HG02588 (cell line): Measurements from ENCODE around the gene HS1BP3.

Experiments used
- ATAC-seq: cut with Tn5 transposase; IDR thresholded peaks from one replicate; pipeline ENCODE4 v1.9.1; 2021; ENCODE audit warnings: mild to moderate bottlenecking, moderate library complexity; ENCODE audit not compliant: unreplicated experiment

HS1BP3 gene

DNA sequence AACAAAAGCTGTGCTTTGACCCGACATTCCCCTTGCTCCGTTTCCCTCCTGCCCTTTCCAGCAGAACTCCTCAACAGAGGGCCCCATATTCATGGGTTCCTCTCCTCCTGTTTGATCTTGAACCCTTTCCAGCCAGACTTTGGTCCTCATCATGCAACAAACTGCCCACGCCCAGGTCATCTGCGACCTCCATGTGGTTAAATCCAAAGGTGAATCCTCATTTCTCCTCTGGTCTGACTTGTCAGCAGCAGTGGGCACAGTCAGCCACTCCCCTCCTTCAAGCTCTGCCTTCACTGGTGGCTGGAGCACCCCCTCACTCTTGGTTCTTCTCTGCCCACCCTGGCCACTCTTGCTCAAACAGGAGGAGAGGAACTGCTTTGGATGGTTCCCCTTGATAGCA is 2.7 kb downstream of the HS1BP3 start:
- ATAC-seq: no peak

DNA sequence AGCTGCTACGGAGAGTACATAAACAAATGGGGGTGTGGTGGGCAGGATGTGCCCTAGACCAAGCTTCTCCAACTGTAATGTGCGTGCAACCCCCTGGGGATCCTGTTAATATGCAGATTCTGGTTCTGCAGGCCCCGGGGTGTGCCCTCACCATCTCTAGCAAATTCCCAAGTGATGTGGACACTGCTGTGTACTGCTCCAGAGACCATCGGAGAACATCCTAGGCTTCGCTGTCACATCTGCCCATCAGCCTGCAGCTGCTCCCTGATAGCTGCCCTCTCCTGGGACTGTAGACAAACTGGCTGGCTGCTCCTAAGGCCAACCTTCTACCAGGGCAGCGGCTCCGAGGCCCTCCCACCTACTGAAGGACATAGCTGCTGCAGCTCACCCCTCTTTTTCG is 3.2 kb downstream of the HS1BP3 start:
- ATAC-seq: no peak

DNA sequence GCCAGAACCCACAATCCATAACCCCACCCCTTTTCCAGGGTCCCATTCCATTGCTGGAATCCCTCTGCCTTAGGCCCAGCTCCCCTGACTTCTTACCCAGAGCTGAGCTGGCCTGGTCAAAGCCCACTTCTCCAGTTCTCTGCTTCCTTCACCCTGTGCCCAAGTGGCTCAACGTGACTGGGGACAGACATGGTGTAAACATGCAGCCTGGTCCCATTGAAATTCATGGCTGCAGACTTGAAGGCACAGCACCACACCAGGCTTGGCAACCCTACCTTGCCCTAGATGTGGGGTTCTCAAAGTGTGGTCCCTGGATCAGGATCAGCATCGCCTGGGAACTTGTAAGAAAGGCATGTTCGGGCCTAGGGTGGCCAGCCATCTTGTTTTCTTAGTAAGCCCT is 3.7 kb downstream of the HS1BP3 start:
- ATAC-seq: no peak

DNA sequence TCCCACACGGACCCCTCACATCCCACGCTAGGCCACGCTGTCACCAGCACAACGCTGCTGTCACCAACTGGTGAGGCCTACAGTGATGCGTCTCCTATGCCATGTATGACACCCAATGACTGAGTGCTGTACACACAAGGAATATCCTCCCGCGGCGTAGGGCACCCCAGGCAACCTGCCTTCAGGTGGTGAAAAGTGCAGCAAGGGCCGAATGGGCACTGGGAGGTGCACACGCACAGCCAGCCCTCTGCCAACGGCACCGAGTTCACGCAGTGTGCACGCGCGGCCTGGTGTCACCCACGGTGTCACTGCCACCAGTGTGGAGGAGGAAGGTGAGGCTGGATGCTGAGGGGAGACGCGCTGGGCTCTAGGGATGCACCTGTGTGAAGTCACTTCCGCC is 4.5 kb downstream of the HS1BP3 start:
- ATAC-seq: no peak

DNA sequence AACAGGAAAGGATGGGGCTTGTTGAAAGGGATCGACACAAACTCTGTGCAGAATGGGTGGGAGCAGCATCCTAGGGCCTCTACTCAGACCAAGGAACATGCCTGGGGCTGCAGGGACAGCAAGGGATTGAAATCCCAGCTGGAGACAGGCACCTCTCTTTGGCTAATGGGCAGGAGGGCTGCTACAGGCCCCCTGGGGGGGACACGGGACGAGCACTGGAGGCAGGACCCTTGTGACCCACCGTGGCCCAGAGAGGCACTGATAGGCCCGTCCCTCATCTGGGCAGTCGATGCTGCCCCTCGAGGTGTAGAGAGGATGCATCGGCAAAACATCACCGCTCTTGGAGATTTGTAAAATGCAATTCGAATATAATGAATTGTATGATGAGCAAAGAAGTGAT is 5.1 kb downstream of the HS1BP3 start:
- ATAC-seq: no peak

DNA sequence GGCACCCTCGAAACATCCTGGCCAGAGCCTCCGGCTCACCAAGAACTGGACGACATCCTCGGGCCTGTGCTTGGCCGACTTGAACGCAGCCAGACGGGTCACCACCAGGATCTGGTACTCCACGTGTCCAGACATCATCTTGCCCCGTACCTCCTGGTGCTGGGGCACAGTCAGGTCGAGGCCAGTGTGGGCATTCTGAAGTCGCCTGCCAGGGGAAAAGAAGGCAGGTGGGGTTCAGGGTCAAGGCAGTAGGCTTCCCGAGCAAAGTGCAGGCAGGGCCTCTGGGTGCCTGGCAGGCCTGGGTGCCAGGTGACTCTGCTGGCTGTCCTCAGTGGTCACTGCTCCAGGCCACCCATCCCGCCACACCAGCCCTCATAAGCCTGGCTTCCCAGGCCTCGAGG is 5.6 kb downstream of the HS1BP3 start:
- no peak for ATAC-seq

DNA sequence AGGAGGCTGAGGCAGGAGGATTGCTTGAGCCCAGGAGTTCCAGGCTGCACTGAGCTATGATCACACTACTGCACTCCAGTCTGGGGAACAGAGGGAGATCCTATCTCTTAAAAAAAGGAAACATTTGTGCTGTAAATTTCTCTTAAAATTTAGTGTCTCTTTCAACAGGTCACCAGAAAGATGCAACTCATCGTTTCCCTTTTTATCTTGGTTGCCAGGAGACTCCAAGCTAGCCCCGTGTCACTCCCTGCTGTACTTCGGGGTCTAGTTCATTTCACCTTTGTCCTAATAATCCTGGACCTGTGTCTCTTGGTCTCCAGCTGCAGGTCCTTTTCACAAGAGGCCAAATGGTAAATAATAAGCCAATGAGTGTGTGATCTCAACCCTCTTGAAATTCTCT is 7.1 kb downstream of the HS1BP3 start:
- no peak for ATAC-seq

DNA sequence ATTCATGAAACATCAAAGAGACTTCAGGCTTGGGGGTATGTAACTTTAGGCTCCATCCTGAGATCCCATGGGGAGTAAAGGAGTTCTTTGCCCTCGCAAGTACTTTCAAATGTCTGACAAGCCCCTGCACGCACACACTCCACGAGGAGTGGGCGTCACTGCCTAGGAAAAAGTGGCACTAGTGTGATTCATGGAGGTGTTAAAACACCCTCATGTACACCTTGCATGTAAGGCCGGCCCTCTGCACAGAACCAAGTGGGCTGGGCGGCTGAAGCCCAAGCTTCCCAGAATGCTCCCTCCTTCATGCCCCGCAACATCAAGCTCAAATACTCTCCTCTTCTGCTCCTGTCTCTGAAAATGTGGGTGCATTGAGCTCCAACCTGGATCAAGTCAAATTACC is 7.8 kb downstream of the HS1BP3 start:
- no peak for ATAC-seq

DNA sequence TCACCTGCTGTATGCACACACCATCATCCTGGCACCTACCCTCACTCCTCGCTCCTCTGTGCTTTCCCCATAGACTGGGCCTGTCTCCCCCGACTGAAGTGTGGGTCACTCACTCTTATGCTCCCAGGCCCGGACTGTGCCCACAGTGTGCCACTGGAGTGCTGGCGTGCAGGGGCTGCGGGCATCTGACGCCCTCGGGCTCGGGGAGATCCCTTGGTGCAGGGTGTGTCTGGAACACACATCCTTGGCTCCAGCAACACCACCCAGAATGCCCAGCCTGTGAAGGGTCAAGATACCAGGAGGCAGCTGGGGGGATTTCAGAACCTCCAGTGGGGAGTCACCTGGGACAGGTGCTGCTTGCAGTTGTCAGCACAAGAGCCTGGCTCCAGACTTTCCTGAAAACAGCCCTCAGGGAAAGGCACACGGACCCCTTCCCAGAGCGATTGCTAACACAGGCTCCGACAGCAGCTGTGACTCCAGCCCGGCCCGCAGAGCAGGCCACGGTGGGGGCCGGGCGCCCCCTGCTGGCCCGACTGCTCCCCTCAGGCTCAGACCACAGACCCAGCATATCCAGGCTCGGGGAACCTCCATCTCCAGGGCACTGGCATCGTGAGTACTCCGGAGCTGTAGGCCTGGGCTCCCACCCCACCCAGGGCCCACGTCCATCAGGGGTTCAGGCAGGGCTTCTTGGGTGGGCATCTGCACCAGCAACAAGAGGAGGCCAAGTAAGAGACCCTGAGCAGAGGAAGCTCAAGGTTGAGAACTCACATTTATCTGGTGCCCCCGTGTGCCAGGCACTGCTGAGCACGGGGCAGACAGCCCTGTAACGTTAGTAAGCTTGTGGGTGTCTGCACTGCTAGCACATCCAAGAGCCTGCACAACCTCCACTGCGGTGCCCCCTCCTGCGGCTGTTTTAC is 8.6 kb downstream of the HS1BP3 start:
- peak; percentile 95 for ATAC-seq

DNA sequence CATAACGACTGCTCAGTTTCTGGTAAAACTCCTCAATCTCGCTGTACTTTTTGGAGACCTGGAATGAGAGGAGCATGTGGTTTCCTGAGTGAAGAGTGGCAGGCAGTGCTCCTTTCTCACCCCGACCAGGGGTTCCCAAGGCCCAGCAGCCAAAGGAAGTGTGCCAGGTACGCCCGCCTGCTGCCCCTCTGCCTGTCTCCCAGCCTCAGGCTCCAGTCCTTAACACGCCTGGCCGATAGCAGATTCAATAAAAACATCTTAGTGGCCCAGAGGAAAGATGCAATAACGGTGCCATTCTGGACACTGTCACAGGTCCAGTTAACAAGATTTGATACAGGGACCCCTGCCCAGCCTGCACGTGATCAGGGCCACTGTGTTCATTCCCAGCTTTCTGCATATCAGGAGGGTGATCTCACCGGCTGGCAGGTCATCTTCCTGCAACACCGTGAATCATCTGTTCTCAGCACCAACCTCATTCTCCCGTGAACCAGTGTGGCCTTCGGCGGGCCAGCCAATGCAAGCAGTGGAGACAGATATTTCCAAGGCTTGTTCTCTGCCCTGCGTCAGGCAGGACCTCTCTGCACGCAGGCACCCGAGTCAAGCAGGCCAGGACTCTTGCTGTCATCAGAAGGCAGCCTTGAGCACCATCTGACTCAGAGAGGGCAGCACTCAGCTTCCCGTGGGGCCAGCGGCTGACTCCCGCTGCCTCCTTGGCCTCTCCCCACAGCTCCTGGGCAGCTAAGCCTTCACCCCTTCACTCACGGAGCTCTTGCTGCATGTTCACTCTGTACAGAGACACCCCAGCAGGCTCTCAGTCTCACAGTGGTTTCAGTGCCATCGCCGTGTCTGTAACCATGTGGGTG is 9.5 kb downstream of the HS1BP3 start:
- no peak for ATAC-seq

DNA sequence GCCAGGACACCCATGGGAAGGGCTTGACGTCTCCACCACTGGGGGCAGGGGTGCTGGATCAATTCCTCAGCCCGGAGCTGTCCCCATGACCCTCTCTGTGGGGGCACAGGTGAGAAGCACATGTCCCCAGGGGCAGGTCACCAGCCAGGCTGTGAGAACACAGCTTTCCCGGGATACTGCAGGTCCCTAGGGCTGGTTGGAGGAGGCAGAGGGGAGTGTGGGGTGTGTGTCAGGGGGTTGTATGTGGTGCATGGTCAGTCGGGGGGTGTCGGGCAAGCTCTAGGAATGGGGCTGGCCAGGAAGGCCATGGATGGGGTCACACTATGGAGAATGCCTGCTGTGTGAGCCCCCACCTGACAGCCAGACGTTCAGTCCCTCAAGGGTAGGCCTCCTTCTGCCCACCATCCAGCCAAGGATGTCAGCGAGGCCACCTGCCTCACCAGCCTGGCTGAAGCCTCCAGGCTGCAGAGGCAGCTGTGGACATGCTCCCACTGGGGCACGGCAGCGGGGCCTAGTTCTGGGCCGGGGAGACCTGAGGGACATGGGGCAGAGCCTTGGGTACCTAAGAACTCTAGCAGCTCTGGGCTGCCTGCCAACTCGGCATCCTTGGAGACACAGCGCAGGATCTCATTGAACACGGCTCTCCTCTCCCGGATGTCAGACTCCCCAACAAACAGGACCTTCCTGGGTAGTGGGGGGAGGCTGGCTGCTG is 10.3 kb downstream of the HS1BP3 start:
- ATAC-seq: no peak

DNA sequence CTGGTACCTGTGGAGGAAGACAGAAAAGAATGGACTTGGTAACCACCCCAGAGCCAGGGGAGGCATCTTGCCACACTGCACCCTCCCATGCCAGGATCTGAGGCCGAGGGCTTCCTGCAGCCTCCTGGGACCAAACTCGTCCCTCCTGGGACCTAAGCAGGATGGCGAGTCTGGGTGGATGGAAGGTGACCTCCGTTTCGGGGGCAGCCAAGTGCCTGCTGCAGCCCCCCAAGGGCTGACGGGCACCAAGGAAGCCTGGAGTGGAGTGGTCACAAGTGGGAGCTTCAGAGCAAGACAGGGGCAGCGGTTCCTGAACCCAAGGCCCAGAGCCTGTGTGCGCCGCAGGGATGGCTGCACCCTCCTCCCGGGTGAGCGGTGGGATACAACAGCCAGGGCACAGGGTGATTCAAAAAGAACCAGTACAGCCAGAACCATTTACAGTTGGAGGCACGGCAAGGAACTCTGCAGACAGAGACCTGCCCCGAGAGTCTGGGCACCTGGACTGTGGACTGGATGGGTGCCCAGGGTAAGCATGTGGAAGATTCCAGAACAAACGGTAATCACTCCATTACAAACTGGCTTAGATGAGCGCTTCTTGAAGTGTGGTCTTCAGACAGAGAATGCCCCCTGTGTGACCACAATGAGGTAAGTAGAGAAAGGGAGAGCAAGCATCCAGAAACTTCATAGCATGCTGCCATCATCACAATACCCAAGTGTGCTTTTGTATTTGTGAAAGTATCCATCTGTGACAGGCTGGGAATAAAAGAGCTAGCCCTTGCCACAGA is 12.1 kb downstream of the HS1BP3 start:
- ATAC-seq: no peak

DNA sequence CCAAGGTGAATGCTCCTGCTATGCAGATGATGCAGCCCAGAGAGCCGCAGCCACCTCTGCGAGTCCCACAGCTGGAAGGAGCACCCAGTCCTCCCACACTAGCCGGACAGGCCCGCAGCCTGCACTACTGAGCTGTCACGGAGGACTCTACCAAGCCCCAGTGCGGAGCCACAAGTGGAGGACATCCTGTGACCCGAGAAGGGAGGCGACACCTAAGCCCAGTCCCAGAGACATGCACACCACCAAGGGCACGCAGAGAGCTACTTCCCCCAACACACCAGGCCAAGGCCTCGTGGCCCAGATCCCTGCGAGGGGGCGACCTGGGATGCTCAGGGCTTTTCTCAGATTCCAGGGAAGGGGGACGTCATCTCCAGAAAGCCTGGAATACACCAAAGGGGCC is 12.9 kb downstream of the HS1BP3 start:
- no peak for ATAC-seq

DNA sequence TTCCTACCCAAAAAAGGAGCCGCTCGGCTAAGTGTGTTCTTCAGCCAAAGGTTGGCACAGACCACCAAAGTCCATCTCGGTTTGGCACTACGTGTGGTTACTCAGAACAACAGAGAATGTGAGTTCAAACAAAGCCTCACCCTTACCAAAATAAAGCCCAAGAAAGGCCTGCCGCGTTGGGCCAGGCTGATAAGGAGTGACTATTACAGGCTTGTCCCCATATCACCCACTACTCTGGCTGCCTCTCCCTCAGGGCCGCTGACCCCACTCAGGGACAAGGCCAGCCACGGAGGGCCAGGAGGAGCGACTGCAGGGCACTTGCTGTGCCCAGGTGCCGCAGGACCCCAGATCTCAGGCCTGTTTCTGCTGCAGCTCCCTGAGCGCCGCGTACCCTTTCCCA is 13.8 kb downstream of the HS1BP3 start:
- ATAC-seq: no peak

DNA sequence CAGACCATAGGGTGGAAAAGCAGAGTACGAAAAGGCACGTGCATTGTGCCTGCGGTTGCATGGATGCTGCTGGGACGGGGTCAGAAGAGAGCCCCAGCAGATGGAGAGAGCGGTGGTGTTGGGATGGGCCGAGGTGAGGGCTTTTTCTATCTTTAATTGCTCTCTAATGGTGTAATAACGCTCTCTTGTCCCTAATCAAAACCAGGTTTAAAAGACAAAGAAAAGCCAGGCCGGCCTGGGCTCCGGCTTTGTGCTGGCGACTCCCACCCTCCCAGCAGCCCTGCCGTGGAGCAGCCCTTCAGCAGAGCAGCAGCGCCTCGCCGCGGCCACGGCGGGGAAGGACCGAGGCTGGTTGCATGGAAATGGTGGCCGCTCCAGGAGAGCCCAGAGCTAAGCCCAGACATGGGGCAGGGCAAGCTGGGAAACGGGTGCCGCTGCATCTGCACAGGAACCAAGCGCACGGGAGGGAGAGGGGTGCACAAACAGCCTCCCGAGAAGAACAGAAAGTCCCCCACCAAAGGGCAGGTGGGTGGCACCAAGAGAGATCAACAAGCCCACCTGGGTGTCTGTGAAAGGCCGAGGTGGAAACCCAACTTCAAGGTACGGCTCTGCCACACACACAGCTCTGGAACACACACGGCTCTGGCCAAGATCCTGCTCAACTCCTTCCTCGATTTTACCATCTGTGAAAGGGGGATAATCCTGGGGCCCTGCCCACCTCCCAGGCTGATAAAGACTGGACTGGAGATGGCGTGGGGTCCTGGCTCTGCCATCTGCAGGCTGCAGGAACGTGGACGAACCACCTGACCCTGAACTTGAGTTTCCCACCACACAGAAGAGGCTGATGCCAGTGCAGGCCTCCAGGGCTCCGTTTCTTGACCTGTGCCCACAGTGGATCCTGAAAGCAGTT is 15.0 kb downstream of the HS1BP3 start:
- no peak for ATAC-seq

DNA sequence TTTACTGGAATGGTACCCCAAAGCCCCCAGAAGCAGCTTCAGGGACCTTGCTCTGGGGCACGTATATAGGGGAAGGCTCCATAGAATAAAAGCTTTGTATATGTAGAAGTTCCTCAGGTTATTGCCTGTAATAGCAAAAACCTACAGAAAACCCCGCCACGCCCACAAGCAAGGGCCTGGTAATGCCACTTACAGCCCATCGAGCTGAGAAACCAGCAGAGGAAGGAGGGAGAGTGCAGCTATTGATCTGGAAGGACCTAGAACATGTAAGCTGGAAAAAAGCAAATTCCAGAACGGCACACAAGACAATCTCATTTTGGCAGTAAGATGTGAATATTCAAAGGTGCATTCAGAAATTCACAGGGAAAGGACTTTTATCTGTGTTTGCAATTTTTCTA is 15.8 kb downstream of the HS1BP3 start:
- ATAC-seq: no peak

DNA sequence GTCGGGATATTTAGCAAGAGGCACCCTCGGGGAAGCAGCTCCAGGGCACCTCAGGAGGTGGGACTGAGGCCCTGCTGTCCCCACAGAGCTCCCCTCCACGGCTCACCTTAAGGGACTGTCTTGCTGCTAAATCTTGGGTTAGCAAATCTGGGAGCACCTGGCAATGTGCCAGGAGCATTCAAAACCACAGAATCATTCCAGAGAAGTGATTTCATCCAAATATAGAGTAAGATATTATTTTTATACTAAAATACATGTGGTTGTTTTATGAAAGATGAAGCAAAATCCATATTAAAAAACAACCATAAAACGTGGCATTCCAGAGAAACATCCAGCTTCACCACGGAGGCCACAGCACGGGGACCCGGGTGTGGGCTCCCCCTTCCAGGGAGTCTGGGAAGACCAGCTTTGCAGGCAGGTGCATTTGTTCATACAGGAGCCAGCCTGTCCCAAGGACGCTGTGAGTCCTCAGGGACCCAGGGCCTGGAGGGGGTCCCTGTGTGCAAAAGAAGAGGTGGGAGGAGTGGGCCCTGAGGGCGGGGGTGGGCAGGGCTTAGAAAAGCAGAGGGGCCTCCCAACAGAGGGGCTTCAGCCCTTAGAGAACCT is 16.3 kb downstream of the HS1BP3 start:
- ATAC-seq: no peak

DNA sequence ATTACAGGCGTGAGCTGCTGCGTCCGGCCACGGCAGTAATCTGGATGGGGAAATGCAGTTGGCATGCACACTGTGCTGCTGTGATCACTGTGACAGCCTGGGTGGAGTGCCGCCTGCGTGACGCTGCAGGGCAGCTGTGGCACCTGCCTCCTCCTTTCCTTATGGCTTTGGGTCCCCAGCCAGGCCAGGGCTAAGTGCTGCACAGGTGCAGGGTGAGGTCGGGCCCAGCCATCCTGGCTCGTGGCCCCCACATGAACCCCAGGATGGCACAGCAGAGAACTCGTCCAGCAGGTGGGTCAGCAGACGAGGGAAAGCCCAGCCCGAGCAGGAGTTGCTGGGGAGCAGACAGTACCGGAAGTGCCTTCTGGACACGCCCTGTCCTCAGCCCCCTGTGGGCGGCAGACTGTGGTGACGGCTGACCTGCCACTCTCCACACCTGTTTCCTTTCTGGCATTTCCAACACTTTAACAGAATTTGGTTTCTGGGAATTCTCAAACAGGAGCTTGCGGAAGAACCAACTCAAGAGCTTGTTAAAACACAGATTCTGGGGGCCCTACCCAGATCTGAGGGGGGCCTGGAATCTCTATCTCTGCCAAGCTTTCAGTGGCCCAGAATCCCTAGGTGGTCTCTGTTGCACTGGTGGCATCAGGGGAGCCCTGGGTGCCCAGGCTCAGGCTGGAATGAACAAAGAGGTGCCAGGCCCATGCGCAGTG is 16.9 kb downstream of the HS1BP3 start:
- ATAC-seq: peak; percentile 39

DNA sequence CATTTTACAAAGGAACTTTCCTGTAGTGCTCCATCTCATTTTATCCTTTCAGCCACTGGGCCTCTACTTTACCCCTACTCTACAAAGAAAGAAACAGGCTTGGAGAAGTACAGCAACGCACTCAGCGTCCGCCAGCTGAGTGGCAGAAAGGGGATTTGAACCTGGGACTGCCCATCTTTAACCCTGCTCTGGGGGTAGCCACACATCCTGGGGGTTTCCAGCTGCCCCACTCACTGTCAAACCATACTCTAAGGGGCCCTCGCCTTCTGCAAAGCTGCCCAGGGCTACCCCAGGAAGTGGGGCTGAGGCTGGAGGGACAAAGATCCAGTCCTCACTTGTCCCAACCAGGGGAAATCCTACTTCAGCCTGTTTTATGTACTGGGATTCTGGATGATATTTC is 17.9 kb downstream of the HS1BP3 start:
- ATAC-seq: no peak
